Stomach smooth muscle (tissue), 2 donors: ENCODE data around the gene SLC22A23.
"Not testable (repeated sequence)": the region's sequence is repeated elsewhere in the genome, so short reads cannot be mapped to it uniquely, and the experiment has no call there.

Experiments
- H3K27ac ChIP-seq: one replicate; pipeline ENCODE4 v1.7.0; 2013; ENCODE audit warnings: mild to moderate bottlenecking, low read length, inconsistent platforms
- H3K27me3 ChIP-seq, 2 donors: one replicate each; pipeline ENCODE4 v1.7.0; 2013; ENCODE audit warnings: low read length in 2 of 2; ENCODE audit not compliant: insufficient read depth in 2 of 2, control insufficient read depth in 1 of 2
- H3K36me3 ChIP-seq, 2 donors: one replicate each; pipeline ENCODE4 v1.7.0; 2013; ENCODE audit warnings: low read length in 2 of 2; ENCODE audit not compliant: control insufficient read depth in 2 of 2, insufficient read depth in 2 of 2
- H3K4me1 ChIP-seq: one replicate; pipeline ENCODE4 v1.7.0; 2013; ENCODE audit warnings: low read length; ENCODE audit not compliant: control insufficient read depth, insufficient read depth
- H3K4me3 ChIP-seq, 2 donors: one replicate each; pipeline ENCODE4 v1.7.0; 2013; ENCODE audit warnings: low read length in 2 of 2
- H3K9ac ChIP-seq, 2 donors: one replicate each; pipeline ENCODE4 v1.7.0; 2013; ENCODE audit warnings: low read length in 2 of 2, mild to moderate bottlenecking in 1 of 2
- H3K9me3 ChIP-seq, 2 donors: one replicate each; pipeline ENCODE4 v1.7.0; 2013; ENCODE audit warnings: low read length in 2 of 2; ENCODE audit not compliant: control insufficient read depth in 2 of 2
- donor health status: healthy.
- donor health status: Pancreatic carcinoma.

SLC22A23 gene

GRCh38 chr6:3381233-3381921 lies 75.5 kb downstream of the SLC22A23 start:
- H3K4me1 ChIP-seq, result peaks cover 7% of the 10 kb centered on the region
- H3K27ac ChIP-seq, result no peak overlapping the region
- H3K9ac ChIP-seq, result no peak overlapping the region
- H3K36me3 ChIP-seq, result no peaks in the 10 kb centered on the region
- no peak overlapping the region for H3K4me3 ChIP-seq
- no peaks in the 10 kb centered on the region for H3K27me3 ChIP-seq
- no peaks in the 10 kb centered on the region for H3K9me3 ChIP-seq

- Histone ChIP-seq H3K36me3 (no peaks in the 10 kb centered on the region), H3K27ac (no peak overlapping the region), H3K27me3 (no peaks in the 10 kb centered on the region), H3K4me3 (no peak overlapping the region), H3K9ac (no peak overlapping the region), H3K9me3 (no peaks in the 10 kb centered on the region), H3K4me1 (peaks cover 7% of the 10 kb centered on the region)
Measured at GRCh38 chr6:3380344-3381232, 76.3 kb downstream of the SLC22A23 start.

GRCh38 chr6:3379482-3380060 lies 77.3 kb downstream of the SLC22A23 start:
- Histone ChIP-seq H3K4me1 (peaks cover 7% of the 10 kb centered on the region), H3K27ac (no peak overlapping the region)

GRCh38 chr6:3378808-3379207 lies 78.0 kb downstream of the SLC22A23 start:
- H3K36me3 ChIP-seq, H3K4me3 ChIP-seq, H3K27me3 ChIP-seq, H3K4me1 ChIP-seq, H3K27ac ChIP-seq, H3K9ac ChIP-seq, H3K9me3 ChIP-seq: not testable (repeated sequence)

More at GRCh38 chr6:3379482-3380060, 77.3 kb downstream of the SLC22A23 start:
- Histone ChIP-seq H3K9me3 (no peaks in the 10 kb centered on the region), H3K36me3 (no peaks in the 10 kb centered on the region), H3K9ac (no peak overlapping the region), H3K4me3 (no peak overlapping the region), H3K27me3 (no peaks in the 10 kb centered on the region)

GRCh38 chr6:3378398-3378782 lies 78.5 kb downstream of the SLC22A23 start:
- not testable (repeated sequence) for H3K9me3 ChIP-seq, H3K9ac ChIP-seq, H3K36me3 ChIP-seq, H3K4me3 ChIP-seq, H3K4me1 ChIP-seq, H3K27me3 ChIP-seq, H3K27ac ChIP-seq

- Histone ChIP-seq H3K4me1 (peaks cover 10% of the 10 kb centered on the region), H3K27me3 (no peaks in the 10 kb centered on the region), H3K27ac (no peak overlapping the region)
Measured at GRCh38 chr6:3377536-3378397, 79.1 kb downstream of the SLC22A23 start.

GRCh38 chr6:3376893-3377535 lies 79.8 kb downstream of the SLC22A23 start:
- no peaks in the 10 kb centered on the region for H3K9me3 ChIP-seq
- peaks cover 10% of the 10 kb centered on the region for H3K4me1 ChIP-seq
- H3K4me3 ChIP-seq, result no peak overlapping the region
- no peaks in the 10 kb centered on the region for H3K36me3 ChIP-seq
- H3K27me3 ChIP-seq, result no peaks in the 10 kb centered on the region
- no peak overlapping the region for H3K27ac ChIP-seq
- H3K9ac ChIP-seq, result no peak overlapping the region

More at GRCh38 chr6:3377536-3378397, 79.1 kb downstream of the SLC22A23 start:
- Histone ChIP-seq H3K9me3 (no peaks in the 10 kb centered on the region), H3K36me3 (no peaks in the 10 kb centered on the region), H3K4me3 (no peak overlapping the region), H3K9ac (no peak overlapping the region)

GRCh38 chr6:3376064-3376463 lies 80.8 kb downstream of the SLC22A23 start:
- Histone ChIP-seq H3K27ac (no peak overlapping the region), H3K27me3 (no peaks in the 10 kb centered on the region), H3K4me3 (no peak overlapping the region), H3K4me1 (peaks cover 8% of the 10 kb centered on the region), H3K9me3 (no peaks in the 10 kb centered on the region), H3K9ac (no peak overlapping the region), H3K36me3 (no peaks in the 10 kb centered on the region)

- H3K4me1 ChIP-seq, result peaks cover 13% of the 10 kb centered on the region
- no peaks in the 10 kb centered on the region for H3K9me3 ChIP-seq
- no peaks in the 10 kb centered on the region for H3K36me3 ChIP-seq
- no peak overlapping the region for H3K4me3 ChIP-seq
- no peak overlapping the region for H3K27ac ChIP-seq
- no peak overlapping the region for H3K9ac ChIP-seq
- H3K27me3 ChIP-seq, result no peaks in the 10 kb centered on the region
Measured at GRCh38 chr6:3373597-3374203, 83.2 kb downstream of the SLC22A23 start.
